DMS153 treated with DMSO at 0.1 percent for 48 hours (cell line): ENCODE measurements around the gene TSTD1.

Experiments used
- DNase-seq: peaks from one replicate; lab custom pipeline; 2025; ENCODE audit not compliant: unreplicated experiment; lab: John Stamatoyannopoulos, UW

Gene TSTD1, protein sequence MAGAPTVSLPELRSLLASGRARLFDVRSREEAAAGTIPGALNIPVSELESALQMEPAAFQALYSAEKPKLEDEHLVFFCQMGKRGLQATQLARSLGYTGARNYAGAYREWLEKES

DNA sequence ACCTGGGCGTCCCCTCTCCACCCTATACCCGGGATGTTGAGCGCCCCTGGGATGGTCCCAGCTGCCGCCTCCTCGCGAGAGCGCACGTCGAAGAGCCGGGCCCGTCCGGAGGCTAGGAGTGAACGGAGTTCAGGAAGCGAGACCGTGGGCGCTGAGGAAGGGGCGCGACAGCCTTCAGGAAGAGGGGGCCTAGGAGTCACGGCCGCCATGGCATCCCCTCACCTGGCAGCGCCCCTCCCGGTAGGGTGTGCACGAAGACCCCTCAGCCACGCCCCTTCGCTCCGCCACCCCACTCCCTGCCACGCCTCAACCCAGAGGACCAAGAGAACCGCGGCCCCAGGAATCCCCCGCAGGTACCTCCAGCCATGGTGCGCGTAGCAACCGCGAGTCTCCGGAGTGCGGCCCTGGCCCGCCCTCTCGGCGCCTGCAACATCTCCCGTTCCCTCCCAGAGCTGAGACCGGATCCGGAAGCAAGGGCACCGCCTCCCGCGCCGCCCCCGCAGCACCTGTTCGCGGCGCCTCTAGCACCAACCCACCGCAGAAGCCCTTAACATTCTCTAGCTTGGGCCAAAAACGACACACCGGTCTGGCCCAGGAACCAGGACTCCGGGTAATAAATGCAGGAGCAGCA, at the start of gene TSTD1:
Gene TSTD1 (minus strand): TSS at position 442 of the 631 bp plus-strand sequence. CDS start 75 bp downstream, at position 367.
- peak; percentile 64 for DNase-seq

DNA sequence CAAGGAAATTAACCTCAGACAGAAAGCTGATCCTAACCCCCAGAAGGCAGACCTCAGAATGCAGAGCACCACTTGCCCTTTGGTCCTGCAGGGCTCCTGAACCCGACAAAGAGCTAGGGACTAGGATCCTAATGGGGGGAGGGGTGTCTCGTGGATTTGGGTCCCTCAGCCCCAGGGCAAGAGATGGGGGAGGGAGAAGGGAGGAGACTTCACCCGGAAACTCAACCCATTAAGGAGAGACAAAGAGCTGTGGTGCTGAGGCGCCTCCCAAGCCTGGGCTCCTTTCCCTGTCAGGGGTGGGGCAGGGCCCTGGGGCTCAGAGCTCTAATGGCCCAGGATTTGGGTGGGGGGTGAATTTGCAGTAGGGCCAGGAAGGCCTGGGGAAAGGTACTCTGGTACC, 47.7 kb upstream of the TSTD1 start:
- no peak for DNase-seq

DNA sequence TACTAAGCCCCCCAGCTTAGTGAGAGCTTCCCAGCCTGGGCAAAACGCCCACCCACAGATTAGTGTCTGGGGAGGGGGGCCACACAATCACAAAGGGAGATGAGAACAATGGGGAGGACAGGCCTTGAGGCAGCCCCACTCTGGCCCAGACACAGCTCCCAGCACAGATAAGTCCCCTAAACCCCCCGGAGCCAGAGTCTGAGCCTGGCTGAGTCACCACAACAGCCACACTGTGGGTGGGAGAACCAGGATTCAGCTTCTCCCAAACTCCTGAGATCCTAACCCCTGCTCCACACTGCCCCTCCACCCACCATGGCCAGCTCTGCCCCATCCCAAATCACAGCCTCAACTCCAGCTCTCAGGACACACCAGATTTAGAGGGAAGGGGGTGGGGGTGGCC, 46.4 kb upstream of the TSTD1 start:
- no peak for DNase-seq

DNA sequence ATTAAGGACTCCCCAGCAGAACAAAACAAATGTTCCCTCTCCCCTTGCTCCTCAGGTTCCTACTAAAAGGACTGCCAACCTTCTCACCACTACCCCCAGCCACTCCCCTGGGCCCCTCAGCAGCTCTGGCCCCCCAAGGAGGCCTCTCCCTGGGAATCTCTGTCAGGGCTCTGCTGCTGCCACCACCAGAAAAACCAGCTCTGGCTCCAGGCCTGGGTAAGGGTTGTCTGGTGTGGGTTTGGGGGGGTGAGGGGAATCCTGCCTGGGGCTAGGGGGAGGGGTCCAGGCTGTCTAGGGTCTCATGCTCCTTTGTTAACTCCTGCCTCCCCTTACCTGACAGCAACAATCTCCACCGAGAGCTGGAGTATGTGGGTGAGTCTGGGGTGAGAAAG, 45.8 kb upstream of the TSTD1 start:
- DNase-seq: no peak

DNA sequence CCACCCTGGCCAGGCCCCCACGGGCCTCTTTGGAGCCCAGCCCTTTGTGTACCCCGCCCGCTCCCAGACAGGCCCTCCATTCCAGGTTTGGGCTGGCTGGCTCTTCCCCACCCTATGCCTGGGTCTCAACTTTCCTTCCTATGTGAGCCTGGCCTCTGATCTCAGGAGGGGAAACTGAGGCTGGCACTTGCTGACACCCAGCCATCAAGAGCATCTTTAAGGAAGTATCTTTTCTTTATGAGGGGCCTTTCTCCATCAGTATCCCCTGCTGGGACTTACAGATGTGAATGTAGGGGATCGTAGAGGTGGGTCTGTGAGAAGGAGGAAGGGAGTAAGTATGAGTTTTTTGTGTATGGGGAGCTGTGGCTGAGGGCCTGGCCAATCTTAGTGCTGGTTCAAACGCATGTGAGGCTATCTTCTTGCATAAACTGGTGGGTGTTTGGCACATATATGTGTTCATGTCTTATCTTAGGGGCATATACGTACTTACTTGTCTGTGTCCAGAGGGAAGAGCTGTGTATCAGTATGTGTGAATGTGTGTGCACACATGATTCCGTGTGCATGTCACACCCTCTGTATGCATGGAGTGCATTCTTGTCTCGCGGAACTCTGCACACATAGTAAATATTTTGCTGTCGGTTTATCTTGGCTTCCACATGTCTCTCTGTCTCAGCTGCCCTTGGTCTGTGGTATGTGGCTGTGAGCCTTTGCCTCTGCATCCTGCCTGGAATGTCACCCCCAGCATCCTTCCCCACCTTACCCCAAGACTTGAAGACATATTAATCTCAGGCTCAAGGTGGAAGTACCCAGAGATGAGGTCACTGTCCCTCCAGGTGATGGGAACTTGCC, 45.2 kb upstream of the TSTD1 start:
- no peak for DNase-seq

DNA sequence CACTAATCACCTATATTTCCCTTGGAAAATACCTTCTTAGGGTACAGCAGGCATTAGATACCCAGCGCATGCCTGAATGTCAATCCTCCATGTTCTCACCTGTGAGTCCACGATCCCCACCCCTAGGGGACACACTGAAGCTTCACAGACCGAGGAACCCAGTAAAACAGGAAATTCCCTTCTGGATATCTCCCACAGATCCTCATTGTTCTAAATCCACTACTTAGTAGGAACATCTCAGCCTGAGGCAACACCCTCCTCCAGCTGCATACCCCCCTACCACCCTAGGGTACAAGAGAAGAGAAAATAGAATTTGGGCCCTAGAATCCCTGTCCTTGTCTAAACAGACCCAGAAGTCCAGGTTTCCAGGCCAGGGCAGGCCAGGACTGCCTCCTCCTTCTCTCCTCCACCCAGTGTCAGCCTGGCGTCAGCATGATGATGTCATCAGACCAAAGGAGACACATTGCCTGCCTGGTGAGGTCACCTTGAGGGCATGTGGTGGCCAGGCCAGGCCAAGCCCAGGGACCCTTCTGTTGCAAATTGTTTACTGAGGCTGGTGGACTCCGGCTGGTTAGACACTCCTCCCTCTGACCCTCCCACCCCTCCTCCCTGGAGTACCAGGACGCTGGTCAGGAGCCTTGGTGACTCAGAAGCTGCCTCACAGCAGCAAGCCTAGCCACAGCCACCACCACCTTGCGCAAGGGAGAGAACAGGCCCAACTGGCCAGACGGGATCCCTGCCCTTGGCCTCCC, 44.4 kb upstream of the TSTD1 start:
- DNase-seq: no peak

DNA sequence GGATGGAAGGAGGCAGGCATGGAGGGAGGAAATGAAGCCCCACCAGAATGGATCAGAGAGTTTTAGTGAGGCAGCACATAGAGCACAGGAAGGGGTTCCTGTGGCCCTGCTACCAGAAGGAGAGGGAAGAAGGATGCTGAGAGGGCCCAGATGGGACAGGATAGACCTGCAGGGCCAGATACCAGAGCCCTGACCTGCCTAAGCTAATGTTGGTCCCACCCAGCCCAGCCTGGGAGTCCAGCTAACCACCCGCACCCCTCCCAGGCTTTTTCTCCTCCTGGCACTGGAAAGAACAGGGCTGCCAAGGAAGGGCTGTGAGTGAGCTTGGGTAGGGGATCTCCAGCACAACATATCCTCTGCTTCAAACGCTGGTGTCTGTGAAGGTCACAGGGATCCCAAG, 43.7 kb upstream of the TSTD1 start:
- DNase-seq: no peak

DNA sequence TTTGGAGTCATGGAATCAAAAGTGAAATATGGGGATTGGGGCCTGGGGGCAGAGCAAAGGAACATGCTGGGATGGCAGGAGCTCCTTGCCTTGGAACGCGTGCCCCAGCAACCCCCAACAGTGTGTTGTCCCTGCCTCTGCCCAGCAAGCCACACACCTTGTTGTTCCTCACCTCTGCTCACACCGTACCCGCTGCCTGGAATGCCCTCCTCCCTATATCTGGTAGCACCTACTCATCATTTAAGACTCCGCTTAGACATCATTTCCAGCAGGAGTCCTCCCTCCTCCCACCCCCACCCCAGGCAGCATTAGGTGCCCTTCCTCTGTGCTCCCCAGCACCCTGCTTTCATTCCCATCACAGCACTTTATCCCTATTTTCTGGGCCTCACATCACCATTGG, 42.8 kb upstream of the TSTD1 start:
- no peak for DNase-seq

DNA sequence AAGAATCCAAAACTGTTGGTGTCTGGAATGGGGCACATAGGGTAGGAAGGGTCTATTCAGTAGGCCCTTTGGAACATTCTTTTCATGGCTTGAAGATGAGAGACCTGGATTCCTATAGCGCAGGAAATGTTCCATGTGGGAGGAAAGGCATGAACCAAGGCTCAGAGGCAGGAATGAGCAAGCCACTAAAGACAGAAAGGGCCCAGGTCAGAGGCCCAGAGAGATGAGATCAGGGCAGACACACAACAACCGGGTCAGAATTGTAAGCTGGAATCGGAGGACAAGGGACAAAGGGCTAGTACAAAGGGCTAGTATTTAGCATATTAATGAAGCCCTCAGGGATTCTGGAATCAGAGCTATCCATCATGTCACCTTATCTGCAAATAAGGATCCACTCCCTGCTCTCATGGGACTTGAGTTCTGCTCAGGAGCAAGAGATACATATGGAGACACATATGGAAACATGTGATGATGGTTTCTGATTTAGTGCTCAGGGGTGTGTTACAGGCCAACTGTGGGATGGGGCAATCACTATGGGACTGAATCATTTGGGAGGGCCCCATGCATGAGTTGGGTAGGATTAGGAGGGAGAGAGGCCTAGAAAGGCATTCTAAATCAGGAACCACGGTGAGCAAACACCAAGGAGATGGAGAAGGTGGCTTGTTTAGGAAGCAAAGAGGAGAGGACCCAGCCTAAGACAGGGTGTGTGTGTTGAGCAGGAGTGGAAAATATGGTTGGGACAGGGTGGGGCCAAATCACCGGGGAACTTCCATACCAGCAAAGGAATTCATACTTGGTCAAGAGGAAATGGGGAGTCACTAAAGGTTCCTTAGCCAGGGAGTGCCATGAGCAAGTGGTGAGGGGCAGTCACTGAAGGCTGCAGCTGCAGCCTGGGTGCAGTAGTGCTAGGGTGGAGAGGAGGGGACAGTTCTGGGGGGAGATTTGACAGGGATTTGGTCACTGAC, 42.0 kb upstream of the TSTD1 start:
- no peak for DNase-seq

DNA sequence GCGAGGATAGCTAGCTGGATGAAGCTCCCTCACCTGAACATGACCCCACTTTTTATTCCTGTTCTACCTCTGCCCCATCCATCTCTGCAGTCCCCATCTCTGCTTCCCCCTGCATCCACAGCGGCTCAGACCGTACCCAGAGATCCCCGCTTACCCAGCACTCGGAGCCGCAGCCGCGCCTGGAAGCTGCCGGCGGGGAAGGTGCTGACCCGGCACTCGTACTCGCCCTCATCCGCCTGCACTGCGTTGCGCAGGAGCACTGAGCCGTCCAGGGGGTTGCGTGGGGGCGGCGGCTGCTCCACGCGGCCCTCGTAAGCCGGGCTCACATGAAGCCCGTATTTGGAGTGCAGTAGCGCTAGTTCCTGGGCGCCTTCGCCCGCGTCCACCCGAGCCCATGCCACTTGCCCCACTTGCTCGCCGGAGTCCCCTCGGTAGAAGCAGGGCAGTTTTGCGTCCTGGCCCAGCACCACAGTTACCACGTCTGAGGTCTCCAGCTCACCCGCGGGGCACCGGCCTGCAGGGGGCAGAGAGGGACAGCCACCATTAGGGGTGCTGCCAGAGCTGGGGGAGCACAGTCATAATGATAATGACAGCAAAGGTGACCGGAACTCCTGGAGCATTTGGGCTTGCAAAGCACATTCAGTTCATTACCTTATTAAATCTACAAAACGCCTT, 40.8 kb upstream of the TSTD1 start:
- DNase-seq: no peak

DNA sequence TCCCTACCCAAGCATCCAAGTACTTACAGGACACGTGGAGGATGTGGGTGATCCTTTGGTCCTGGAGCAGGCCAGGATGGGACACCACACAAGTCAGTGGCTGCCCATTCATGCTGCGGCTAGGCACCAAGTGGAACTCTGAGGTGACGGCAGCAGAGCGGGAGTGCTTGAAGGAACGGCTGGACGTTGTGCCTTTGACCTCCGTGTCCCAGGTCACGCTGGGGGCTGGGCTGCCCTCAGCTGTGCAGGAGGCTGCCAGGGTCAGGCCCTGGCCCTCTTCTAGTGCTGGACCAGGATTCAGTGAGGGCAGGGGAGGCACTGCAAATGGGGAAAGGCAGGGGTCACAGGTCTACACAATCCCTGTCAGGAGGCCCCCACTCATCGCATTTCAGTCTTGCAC, 38.7 kb upstream of the TSTD1 start:
- DNase-seq: no peak

DNA sequence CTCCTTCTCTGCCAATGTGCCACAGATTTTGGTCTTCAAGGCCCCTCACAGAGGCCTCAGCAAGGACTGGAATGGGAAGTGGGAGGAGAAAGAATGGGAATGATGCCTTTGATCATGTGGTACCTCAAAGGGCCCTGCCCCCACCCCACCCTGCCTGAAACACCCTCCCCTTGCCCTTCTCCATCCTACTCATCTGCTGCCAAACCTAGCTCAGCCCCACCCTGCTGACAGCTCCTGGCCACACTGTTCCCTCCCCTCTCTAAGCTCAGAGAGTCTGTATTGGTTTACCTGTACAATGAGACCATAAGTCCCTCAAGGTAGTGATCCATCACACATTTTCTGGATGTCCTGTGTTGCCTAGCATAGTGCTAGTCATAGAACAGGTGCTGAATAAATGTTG, 37.6 kb upstream of the TSTD1 start:
- DNase-seq: no peak

DNA sequence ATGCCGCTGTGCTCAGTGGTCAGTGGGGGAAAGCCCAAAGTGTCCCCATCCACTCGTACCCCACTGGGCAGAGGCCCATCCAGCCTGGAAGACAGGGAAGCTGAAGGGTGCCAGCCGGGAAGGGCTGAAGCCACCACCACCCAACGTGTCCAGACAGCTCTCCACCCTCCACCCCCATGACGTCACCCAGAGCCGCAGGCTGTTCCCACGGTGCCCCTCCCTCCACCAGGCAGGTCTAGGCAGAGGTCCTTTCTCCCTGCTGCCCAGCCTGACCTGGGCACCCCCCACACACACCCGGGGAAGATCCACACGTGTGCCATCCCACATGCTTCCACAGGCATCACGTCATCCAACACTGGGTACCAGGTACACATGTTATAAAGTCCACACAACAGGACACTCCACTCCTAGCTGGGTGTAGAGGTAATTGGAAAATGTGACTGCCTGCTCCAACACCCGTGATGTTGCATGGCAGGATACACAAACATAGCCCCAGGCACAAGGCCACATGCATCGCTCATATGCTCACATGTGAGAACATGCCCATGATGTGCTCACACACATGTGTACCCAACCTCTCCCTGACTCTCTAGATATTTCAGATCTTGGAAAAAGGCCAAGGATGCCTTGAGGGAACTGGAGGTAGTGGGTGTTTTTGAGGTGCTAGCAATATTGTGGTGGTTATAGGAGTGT, 36.1 kb upstream of the TSTD1 start:
- DNase-seq: no peak

DNA sequence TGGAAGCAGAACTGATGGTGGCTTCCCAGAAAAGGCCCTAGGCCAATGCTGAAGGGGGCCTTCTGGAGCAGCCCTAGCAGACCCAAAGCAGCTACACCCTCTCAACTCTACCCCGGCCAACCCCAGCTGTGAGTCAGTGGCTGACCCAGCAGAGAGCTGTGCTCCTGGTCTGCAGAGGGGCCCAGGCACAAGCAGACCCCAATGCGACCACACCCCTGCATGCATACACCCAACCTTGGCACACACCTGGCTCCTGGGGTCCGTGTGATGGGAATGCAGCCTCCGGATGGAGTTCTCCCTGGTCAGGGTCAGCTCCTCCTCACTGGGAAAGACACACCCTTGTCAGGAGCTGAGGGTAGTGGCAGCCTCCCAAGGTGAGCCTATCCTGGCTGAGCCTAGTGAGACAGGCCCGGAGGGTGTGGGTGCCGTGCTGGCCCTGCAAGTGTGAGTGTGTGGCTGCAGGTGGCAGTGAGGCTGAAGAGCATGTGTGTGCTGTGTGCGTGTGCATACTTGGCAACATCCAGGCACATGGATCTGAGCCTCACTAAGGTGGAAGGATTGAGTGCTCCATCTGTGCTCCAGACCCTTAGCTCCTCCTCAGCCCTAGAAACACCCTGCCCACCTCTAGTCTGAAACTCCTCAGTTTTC, 34.8 kb upstream of the TSTD1 start:
- DNase-seq: no peak

DNA sequence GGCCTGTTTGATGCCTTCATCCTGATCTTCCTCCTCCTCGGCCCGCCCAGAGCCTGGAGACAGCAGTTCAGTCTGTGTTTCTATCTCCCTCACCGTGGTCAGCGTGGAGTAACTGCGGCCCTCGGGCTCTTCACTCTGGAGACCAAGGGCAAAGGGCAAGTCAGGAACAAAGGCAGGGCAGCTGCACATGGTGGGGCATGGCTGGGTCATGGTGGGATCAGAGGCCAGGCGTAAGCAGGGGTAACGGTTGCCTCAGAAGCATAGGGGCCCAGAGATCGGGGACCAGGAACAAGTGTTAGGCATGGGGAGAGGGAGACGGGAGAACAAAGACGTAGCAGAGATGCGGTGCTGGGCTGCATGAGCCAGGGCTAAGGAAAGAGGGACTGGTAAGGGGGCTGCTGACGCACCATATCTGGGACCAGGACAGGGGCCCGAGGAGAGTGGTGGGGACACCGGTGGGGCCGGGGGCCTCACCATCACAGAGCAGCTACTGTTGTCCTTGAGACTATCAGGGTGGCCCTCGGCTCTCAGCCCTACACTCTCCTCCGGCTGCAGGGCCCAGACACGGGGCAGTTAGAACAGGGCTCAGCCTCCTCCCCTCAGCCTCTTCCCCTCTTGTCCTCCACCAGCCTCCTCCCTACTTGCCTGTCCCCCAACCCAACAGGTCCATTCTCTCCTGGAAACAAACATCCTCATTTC, 34.1 kb upstream of the TSTD1 start:
- DNase-seq: no peak

DNA sequence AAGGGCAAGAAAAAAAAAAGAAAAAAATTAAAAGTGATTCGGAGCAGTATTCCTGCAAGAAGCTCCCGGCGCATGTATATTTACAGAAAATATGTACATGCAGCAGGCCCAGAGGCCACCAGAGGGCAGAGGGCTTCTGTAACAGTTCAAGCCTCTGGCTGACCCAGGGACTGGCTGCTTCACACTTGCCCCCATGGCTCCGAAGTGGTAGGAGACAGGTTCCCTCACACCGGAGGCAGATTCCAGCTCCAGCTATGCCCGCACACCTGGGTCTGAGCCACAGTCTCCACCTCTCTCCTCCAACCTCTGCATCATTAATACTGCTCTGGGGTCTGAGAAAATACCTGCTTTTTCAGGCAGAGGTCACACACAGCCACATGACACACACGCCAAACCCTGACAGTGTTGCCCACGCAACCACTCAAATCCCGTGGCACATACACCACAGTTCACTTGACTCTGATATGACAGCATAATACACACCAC, 33.2 kb upstream of the TSTD1 start:
- DNase-seq: peak; percentile 23

DNA sequence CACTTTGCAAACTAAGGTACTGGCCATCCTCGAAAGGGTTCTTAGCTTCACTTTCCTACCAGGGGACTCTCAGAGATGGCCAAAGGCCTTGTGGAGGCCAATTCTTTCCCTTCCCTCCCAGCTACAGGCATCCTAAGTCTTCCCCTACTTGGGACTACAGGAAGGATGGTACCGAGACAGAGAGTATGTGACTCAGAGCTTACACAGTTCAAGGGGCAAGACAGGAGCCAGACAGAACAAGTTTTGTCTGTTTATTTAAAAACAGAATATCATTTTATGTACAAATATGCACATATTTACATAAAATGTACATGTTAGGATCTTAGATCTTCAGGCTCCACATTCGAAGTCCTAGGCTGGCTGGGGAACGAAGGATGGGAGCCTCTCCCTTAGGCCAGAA, 32.0 kb upstream of the TSTD1 start:
- no peak for DNase-seq

DNA sequence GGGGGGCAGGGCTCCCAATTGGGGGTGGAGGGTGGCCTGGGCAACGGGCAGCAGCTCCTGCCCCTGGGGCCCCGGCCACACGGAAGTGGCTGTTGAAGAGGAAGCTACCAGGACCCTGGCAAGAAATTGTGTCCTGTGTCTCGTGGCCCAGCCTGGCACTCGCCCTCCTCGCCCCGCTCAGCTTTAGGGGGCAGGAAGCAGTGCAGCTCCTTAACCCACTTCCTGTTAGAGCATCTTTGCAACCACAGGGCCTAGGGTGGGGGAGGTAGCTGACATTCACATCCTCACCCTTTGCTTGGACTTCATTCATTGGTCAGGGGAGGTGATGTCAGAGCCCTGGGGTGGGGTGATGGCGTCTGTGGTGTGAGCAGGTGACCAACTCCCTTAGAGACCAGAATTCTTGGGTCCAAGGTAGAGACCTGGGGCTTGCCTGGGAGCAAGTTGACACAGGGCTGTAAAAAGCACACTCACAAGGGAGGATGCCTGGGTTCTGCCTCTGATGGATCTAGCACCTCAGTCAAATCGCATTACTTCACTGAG, 31.0 kb upstream of the TSTD1 start, which contains the start of gene ARHGAP30:
Gene ARHGAP30 (minus strand): TSS at position 161 of the 540 bp plus-strand sequence. CDS start 267 bp downstream, outside the sequence.
- DNase-seq: no peak
